Measurements from ENCODE around the gene DVL3.
"Not testable (repeated sequence)": the region's sequence is repeated elsewhere in the genome, so short reads cannot be mapped to it uniquely, and the experiment has no call there.

DNA sequence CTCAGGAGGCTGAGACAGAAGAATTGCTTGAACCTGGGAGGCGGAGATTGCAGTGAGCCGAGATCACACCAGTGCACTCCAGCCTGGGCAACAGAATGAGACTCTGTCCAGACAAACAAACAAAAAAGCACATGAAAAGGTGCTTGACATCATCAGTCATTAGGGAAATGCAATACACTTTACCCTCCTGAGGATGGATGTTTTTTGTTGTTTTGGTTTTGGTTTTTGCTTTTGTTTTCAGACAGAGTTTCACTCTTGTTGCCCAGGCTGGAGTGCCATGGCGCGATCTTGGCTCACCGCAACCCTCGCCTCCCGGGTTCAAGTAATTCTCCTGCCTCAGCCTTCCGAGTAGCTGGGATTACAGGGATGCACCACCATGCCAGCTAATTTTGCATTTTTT is 34.1 kb upstream of the DVL3 start:
- not testable (repeated sequence) for TF ChIP-seq CTCF, POLR2A (IDR thresholded peaks at IDR 0.05)
